GM10847 (cell line): ENCODE data around the gene PPP1CC.

ENCODE experiments used
- POLR2A ChIP-seq: IDR thresholded peaks from 2 replicates; pipeline ENCODE4 v1.6.1; 2011; ENCODE audit not compliant: insufficient read length; ENCODE audit errors: extremely low read depth

The PPP1CC gene

GRCh38 chr12:110765111-110765510 is 22.4 kb upstream of the PPP1CC start:
- no peak for TF ChIP-seq POLR2A

- TF ChIP-seq POLR2A, result no peak
These were observed 20.9 kb upstream of the PPP1CC start for GRCh38 chr12:110763583-110763982.

- TF ChIP-seq POLR2A, result no peak
These were observed 20.2 kb upstream of the PPP1CC start for GRCh38 chr12:110762891-110763290.

GRCh38 chr12:110760204-110760609 is 17.5 kb upstream of the PPP1CC start:
- no peak for TF ChIP-seq POLR2A

GRCh38 chr12:110758922-110759321 is 16.2 kb upstream of the PPP1CC start:
- no peak for TF ChIP-seq POLR2A

- no peak for TF ChIP-seq POLR2A
These were observed 13.9 kb upstream of the PPP1CC start for GRCh38 chr12:110756611-110757010.

GRCh38 chr12:110754101-110754793 is 11.6 kb upstream of the PPP1CC start:
- no peak for TF ChIP-seq POLR2A

GRCh38 chr12:110750784-110751461 is 8.2 kb upstream of the PPP1CC start:
- no peak for TF ChIP-seq POLR2A

- no peak for TF ChIP-seq POLR2A
These were observed 3.9 kb upstream of the PPP1CC start for GRCh38 chr12:110746550-110746949.

GRCh38 chr12:110745542-110746284 is 3.0 kb upstream of the PPP1CC start:
- TF ChIP-seq POLR2A, result no peak

- no peak for TF ChIP-seq POLR2A
These were observed 2.0 kb upstream of the PPP1CC start for GRCh38 chr12:110744601-110745264.

- TF ChIP-seq POLR2A, result no peak
These were observed 1.5 kb upstream of the PPP1CC start for GRCh38 chr12:110744151-110744571.

GRCh38 chr12:110743571-110744093 is 941 bp upstream of the PPP1CC start:
- TF ChIP-seq POLR2A, result no peak

GRCh38 chr12:110742096-110742717 is 484 bp downstream of the PPP1CC start:
- no peak for TF ChIP-seq POLR2A

- no peak for TF ChIP-seq POLR2A
These were observed 1.2 kb downstream of the PPP1CC start for GRCh38 chr12:110741341-110742095.

GRCh38 chr12:110739894-110740293 is 2.8 kb downstream of the PPP1CC start:
- TF ChIP-seq POLR2A, result no peak
